Bone marrow (tissue), 2 donors: ENCODE data around the gene TOP1.

Experiments
- DNase-seq, 2 donors: peaks; one replicate each; lab custom pipeline; 2025; lab: John Stamatoyannopoulos, UW

Gene TOP1

DNA sequence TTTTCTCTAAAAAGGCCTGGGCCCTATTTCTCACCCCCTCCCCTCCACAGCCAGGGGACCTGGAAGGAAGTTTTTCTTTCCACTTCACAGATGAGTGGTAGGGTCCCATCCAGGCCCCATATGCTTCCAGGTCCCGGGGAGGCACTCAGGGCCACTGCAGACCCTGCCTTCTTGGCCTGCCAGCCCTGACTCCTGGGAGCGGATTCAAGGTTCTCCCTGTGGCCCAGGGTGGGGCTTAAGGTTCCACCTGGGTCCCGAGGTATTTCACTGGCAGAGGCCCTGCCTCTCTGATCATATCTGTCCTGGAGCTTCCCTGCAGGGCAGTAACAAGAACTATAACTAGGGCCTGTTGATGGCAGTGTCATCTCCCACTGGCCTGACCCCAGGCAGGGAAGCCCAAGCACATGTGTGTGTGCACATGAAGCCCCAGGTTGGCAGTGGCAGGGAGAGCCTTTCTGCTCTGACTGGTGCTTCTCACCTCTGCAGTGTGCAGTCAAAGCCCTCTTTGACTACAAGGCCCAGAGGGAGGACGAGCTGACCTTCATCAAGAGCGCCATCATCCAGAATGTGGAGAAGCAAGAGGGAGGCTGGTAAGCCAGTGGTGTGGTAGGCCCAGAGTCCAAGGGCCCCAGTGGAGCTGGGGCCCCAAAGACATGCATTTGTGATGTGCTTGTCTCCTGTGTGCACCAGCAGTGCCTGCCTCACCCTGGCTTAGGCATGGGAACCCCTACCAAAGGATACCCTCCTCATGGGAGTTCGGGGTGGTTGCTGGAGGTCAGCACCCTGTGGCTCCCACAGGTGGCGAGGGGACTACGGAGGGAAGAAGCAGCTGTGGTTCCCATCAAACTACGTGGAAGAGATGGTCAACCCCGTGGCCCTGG lies 139.9 kb downstream of the TOP1 start:
- no peak for DNase-seq

DNA sequence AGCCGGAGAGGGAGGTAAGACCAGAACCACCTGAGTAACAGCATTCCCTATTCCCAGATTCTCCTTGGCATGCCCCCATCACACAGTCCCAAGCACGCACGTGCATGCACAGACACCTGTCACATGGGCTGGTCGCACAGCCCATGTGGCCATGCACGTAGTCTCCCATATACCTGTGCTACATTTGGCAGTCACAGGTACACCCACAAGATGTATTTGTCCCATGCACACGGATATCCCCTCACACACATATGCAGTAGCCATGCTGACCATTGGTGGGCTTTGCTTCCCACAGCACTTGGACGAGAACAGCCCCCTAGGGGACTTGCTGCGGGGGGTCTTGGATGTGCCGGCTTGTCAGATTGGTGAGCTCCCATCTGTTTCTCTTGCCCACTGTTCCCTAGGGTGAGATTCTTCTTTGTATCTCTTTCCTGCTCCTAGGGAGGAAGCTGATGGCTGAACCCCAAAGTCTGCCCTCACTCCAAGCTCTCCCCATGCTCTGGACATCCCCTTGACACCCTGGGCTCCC lies 140.6 kb downstream of the TOP1 start:
- no peak for DNase-seq

DNA sequence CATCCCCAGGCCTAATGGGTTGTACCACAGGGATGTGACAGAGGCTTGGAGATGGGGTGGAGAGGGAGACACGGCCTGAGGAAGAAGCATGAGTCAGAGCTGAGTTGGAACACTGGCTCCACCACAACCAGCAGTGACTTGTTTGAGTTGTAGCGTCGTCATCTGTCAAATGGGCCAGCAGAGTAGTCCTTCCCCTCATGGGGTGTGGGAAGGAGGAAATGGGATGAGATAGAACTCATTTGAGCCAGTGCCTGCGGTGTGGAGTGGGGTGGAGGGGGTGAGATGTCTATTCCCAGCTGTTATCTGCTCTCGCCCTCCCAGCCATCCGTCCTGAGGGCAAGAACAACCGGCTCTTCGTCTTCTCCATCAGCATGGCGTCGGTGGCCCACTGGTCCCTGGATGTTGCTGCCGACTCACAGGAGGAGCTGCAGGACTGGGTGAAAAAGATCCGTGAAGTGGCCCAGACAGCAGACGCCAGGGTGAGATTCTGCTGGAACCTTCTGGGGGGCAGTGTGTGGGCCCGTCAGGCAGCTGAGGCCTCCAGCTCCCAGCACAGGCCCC lies 141.2 kb downstream of the TOP1 start:
- no peak for DNase-seq

DNA sequence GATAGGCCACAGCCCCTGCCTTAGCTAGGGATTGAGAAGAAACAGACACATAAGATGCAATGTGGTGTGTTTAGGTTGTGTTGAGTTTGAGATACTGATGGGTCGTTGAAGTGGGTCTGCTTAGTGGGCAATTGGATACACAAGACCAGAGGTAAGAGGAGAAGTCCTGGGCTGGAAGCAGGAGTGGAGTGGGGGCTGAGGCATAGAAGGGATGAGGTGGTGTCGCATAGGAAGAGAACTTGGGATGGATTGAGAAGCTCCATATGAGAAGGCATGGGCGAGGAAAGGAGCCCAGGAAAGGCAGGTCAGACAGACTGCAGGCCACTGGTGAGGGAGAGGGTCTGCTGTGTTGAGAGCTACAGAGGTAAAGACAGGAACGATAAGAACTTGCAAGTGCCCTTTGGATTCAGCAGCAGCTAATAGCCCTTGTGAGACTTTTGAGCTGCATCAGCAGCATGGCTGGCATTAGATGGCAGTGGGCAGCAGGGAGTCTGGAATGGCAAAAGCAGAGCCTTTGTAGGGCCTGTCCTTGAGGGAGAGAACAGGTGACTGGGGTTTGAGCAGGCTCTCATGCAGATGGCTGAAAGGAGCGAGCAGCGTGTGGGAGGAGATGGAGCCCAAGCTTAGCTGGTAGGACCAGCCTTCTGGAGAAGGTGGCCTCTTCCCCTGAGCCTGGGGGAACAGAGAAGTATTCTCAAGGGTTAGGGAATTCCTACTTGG lies 141.9 kb downstream of the TOP1 start:
- DNase-seq: no peak

DNA sequence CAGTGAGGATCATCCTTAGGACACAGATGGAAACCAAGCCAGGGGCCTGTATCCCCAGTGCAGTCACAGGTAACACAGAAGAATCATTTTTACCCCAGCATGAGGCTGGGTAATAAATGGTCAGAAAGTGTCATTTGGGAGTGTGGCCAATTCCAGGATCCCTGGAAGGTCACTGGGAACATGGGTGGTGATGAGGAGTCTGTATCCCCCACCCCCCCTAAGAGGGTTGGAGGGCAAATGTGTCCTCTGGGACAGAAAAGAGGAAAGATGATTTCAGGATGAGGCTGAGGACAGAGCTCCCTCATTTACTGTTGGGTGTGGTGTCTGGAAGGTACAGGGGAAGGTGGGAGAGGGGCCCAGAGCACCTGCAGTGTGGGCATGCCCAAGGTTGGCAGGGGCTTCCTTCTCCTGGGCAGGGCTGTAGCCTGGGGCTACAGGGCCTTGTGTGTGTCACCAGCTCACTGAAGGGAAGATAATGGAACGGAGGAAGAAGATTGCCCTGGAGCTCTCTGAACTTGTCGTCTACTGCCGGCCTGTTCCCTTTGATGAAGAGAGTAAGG lies 143.2 kb downstream of the TOP1 start:
- no peak for DNase-seq

GRCh38 chr20:41172296-41173140 lies 143.9 kb downstream of the TOP1 start:
- no peak for DNase-seq

DNA sequence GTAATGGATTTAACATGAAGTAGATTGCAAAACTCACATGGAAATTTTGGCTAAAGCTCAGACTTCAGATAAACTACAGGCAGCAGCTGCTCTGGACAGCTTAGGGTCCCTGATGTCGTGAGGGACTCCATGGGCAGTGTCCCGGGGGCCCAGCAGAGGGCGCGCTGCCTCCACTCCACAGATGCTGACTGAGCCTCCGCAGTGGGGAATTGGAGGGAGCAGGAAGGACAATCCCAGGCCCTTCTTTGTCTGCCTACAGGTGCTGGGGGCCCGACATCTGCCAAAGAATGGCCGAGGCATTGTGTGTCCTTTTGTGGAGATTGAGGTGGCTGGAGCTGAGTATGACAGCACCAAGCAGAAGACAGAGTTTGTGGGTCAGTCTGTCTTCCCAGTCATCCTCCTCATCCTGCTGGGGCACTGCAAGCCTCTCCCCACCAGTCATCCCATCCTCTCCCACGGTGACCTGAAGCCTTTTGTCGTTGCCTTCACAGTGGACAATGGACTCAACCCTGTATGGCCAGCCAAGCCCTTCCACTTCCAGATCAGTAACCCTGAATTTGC lies 144.6 kb downstream of the TOP1 start:
- DNase-seq: peak; percentile 49 to 67

GRCh38 chr20:41173791-41174341 lies 145.2 kb downstream of the TOP1 start:
- DNase-seq: no peak
